Natural killer cell (primary cell): ENCODE results near the gene SLC23A2. TPM values are rescaled to one million over a fixed set of nuclear protein-coding genes. Genes with fewer than 3 reads are reported as not detected.

ENCODE experiments used
- ATAC-seq, 3 donors: fragments of 150-1000 bp in 2 of 3; fragments of 200-7000 bp in 1 of 3; cut with Tn5 transposase; 1 replicate in 1 of 3; 2 replicates in 2 of 3; pipeline ENCODE4 v1.10.0; 2021; ENCODE audit warnings: mild to moderate bottlenecking in 2 of 3, moderate library complexity in 2 of 3
- DNase-seq, 2 donors: peaks; one replicate each; pipeline versions ENCODE4 v3.0.0 to v3.0.0-alpha.2; 2013 to 2021; ENCODE audit warnings: mixed read lengths in 1 of 2
- H3K27ac ChIP-seq: one replicate; pipeline ENCODE4 v1.5.1; 2013; ENCODE audit warnings: mild to moderate bottlenecking, low read length
- H3K27me3 ChIP-seq: one replicate; pipeline ENCODE4 v1.6.1; 2013; ENCODE audit warnings: low read length; ENCODE audit not compliant: control insufficient read depth, insufficient read depth
- H3K36me3 ChIP-seq: one replicate; pipeline ENCODE4 v1.6.1; 2013; ENCODE audit warnings: low read length; ENCODE audit not compliant: control insufficient read depth, insufficient read depth
- H3K4me1 ChIP-seq: one replicate; pipeline ENCODE4 v1.6.1; 2013; ENCODE audit warnings: low read length; ENCODE audit not compliant: control insufficient read depth, insufficient read depth
- H3K4me3 ChIP-seq: one replicate; pipeline ENCODE4 v1.5.1; 2013; ENCODE audit warnings: low read length
- H3K9me3 ChIP-seq: one replicate; pipeline ENCODE4 v1.6.1; 2013; ENCODE audit warnings: low read length; ENCODE audit not compliant: control insufficient read depth, insufficient read depth
- H3K27ac Mint-ChIP-seq, 2 donors: one replicate each; pipeline ENCODE4 v1.8.0; 2022; ENCODE audit warnings: mild to moderate bottlenecking in 2 of 2, mixed read lengths in 2 of 2, moderate library complexity in 1 of 2
- H3K27me3 Mint-ChIP-seq, 2 donors: one replicate each; pipeline ENCODE4 v1.8.0; 2022; ENCODE audit warnings: low read depth in 2 of 2, mixed read lengths in 2 of 2
- H3K36me3 Mint-ChIP-seq: one replicate; pipeline ENCODE4 v1.8.0; 2022; ENCODE audit warnings: mixed read lengths
- H3K4me1 Mint-ChIP-seq, 2 donors: one replicate each; pipeline ENCODE4 v1.8.0; 2022; ENCODE audit warnings: mixed read lengths in 2 of 2
- H3K4me3 Mint-ChIP-seq: one replicate; pipeline ENCODE4 v1.8.0; 2022; ENCODE audit warnings: mild to moderate bottlenecking, moderate library complexity, mixed read lengths
- H3K9me3 Mint-ChIP-seq, 2 donors: one replicate each; pipeline ENCODE4 v1.8.0; 2022; ENCODE audit warnings: mixed read lengths in 2 of 2
- CTCF ChIP-seq: fragments of 200-600 bp; IDR thresholded peaks from one replicate; pipeline ENCODE4 v1.8.0; 2022; ENCODE audit warnings: antibody characterized with exemption
- WGBS: methylation state at CpG from one replicate; pipeline ENCODE4 v1.1.7; 2013; ENCODE audit warnings: missing lambda C conversion rate; ENCODE audit not compliant: insufficient coverage; 5-methylcytosine and 5-hydroxymethylcytosine counted together
- intact Hi-C: fragments of 100-400 bp; cut with micrococcal nuclease; formaldehyde crosslinking; loops from one replicate; pipeline ENCODE4 v1.14.2; 2022
- total RNA-seq, 4 donors: library from RNA; stranded (reverse); fragments of 120-200 nt in 1 of 4; gene quantifications; one replicate each; pipeline versions ENCODE4 v1.2.3 to v1.2.4, GENCODE V29; 2013 to 2022

The SLC23A2 gene
- total RNA-seq, 3 donors from 2014 or later (not counting 1 experiment from before 2014, with no cell fraction given): 21.8 to 31.5 (median 26.0) TPM

DNA sequence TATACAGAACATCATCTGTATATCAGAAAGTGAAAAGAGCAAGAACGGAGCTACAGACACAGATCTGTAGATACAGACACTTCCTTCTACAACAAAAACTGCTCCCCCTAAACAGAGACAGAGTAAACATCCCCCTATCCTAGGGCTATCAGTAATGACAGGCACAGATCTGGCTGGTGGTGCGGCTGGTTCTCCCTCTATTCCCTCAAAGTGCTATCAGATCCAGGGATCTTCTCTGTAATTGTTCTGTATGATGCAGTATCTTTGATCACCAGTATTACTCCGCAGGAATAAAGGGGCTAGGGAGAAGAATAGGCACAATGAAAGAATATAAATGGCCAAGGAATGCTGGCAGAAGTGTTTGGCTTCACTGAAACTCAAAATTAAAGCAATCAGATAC lies 80.7 kb downstream of the SLC23A2 start:
- H3K27me3 ChIP-seq: no peaks in the 10 kb centered on the region
- Mint-ChIP-seq H3K36me3 (no peaks in the 10 kb centered on the region), H3K27me3 (no peaks in the 10 kb centered on the region), H3K4me3 (no peak overlapping the region), H3K4me1 (peaks cover 26 to 30% of the 10 kb centered on the region in 2 donors), H3K9me3 (no peaks in the 10 kb centered on the region), H3K27ac (no peak overlapping the region)
- H3K4me3 ChIP-seq: no peak overlapping the region
- 89% methylated on average over 2 of the region's 3 CpGs for WGBS
- no peaks in the 10 kb centered on the region for H3K4me1 ChIP-seq
- intact Hi-C loops: no loop called here
- no peak overlapping the region for H3K27ac ChIP-seq
- no peaks in the 10 kb centered on the region for H3K36me3 ChIP-seq
- ATAC-seq: no peak
- TF ChIP-seq CTCF: no peak
- no peaks in the 10 kb centered on the region for H3K9me3 ChIP-seq
- no peak for DNase-seq

- H3K27ac Mint-ChIP-seq: no peak overlapping the region
- ATAC-seq: no peak
- no peaks in the 10 kb centered on the region for H3K4me1 ChIP-seq
- no peak overlapping the region for H3K27ac ChIP-seq
- no peaks in the 10 kb centered on the region for H3K36me3 Mint-ChIP-seq
- intact Hi-C loops: no loop called here
- TF ChIP-seq CTCF: no peak
- H3K27me3 Mint-ChIP-seq: no peaks in the 10 kb centered on the region
- no peaks in the 10 kb centered on the region for H3K27me3 ChIP-seq
- H3K9me3 ChIP-seq: no peaks in the 10 kb centered on the region
- H3K9me3 Mint-ChIP-seq: no peaks in the 10 kb centered on the region
- WGBS: 89% methylated on average over 6 of the region's 6 CpGs
- no peak overlapping the region for H3K4me3 ChIP-seq
- no peak overlapping the region for H3K4me3 Mint-ChIP-seq
- no peak for DNase-seq
- peaks cover 25 to 26% of the 10 kb centered on the region in 2 donors for H3K4me1 Mint-ChIP-seq
- no peaks in the 10 kb centered on the region for H3K36me3 ChIP-seq
Measured at GRCh38 chr20:4920131-4920530, 81.2 kb downstream of the SLC23A2 start.

DNA sequence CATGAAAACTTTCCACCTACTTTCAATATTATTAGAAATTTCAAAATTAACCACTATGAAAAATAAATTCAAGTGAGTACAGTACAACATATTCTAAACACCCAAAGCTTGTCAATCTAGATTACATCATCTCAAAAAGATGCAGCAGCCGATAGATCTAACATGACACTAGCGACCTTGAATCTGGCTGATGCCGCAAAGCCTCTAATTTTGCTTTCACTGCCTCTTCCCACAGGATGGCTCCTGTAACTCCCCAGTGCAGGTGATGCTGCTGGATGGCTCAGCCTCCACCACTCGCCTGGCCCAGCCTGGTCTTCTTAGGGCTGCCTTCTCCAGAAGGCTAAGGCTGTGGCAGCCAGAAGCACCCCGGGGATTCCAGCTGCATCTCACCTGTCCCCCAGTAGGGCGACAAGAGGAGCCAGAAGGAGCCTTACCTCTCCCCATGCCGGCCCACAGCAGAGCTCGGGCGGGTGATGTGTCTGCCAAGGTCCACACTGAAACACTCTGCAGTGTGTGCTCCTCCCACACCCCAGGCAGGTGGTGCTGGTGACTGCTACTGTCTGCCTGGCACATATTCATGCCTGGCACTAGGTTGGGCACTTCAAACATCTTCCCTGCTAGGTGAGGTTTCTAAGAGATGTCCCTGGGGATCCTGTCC lies 82.1 kb downstream of the SLC23A2 start:
- no peaks in the 10 kb centered on the region for H3K36me3 ChIP-seq
- no peak for ATAC-seq

More for the DNA sequence above, 82.1 kb downstream of the SLC23A2 start:
- H3K9me3 Mint-ChIP-seq: no peaks in the 10 kb centered on the region
- no peaks in the 10 kb centered on the region for H3K36me3 Mint-ChIP-seq
- Histone ChIP-seq H3K4me1 (no peaks in the 10 kb centered on the region), H3K27me3 (no peaks in the 10 kb centered on the region), H3K9me3 (no peaks in the 10 kb centered on the region), H3K4me3 (no peak overlapping the region), H3K27ac (no peak overlapping the region)
- H3K4me1 Mint-ChIP-seq: peaks cover 23 to 26% of the 10 kb centered on the region in 2 donors
- TF ChIP-seq CTCF: no peak
- no peaks in the 10 kb centered on the region for H3K27me3 Mint-ChIP-seq
- H3K27ac Mint-ChIP-seq: no peak overlapping the region
- intact Hi-C loops: no loop called here
- WGBS: 96% methylated on average over 9 of the region's 9 CpGs
- DNase-seq: no peak
- no peak overlapping the region for H3K4me3 Mint-ChIP-seq
